HFF-Myc (cell line): ENCODE data around the gene RNF144A.
"Not testable (repeated sequence)": the region's sequence is repeated elsewhere in the genome, so short reads cannot be mapped to it uniquely, and the experiment has no call there.

Experiments used
- DNase-seq: peaks from one replicate; pipeline ENCODE4 v3.0.0-alpha.2; 2011; ENCODE audit warnings: low read depth; ENCODE audit errors: extremely low read depth
- H3K4me3 ChIP-seq: replicated peaks from 2 replicates; pipeline ENCODE4 v1.5.1; 2011; ENCODE audit warnings: low read depth, mild to moderate bottlenecking, control low read depth, low read length
- TF ChIP-seq, protein P1 (sequence below): IDR thresholded peaks from 2 replicates; pipeline ENCODE4 v1.5.1; 2012; ENCODE audit warnings: mild to moderate bottlenecking, low read depth, low read length, control low read depth; ENCODE audit errors: missing control alignments

RNF144A gene

DNA sequence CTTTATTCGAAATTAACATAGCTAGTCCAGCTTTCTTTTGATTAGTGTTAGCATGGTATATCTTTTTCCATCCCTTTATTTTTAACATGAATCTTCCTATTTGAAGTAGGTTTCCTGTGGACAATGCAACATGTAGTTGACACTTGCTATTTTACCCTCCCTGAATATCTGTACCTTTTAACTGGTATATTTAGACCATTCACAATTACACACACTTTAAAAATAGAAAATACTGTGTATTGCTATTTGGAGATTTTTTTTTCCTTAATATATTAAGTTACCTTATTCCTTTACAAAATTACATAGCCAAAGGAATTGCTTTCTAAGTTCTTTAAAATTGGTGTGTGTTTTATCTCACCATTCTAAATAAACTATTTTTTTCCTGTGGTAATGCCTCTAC is 15.0 kb downstream of the RNF144A start:
- TF ChIP-seq, protein P1, sequence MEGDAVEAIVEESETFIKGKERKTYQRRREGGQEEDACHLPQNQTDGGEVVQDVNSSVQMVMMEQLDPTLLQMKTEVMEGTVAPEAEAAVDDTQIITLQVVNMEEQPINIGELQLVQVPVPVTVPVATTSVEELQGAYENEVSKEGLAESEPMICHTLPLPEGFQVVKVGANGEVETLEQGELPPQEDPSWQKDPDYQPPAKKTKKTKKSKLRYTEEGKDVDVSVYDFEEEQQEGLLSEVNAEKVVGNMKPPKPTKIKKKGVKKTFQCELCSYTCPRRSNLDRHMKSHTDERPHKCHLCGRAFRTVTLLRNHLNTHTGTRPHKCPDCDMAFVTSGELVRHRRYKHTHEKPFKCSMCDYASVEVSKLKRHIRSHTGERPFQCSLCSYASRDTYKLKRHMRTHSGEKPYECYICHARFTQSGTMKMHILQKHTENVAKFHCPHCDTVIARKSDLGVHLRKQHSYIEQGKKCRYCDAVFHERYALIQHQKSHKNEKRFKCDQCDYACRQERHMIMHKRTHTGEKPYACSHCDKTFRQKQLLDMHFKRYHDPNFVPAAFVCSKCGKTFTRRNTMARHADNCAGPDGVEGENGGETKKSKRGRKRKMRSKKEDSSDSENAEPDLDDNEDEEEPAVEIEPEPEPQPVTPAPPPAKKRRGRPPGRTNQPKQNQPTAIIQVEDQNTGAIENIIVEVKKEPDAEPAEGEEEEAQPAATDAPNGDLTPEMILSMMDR, result no peak
- H3K4me3 ChIP-seq, result no peak overlapping the region
- no peak for DNase-seq

DNA sequence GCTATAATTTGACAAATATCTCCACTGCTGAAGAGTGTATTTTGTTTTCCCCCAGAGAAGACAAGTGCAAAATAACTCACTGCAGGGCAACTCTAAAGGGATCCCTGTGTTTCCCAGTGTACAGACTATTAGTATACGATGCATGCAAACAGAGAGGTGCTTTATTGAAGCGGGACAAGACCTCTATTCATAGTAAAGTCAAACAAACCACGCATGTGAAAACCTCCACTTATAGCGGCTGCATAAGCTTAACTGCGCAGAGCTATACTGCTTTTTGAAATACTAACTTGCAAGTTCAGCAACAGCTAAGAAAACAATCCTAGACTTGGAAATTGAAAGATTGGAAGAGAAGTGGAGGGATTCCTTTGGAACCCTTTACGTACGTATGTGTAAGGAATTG is 15.6 kb downstream of the RNF144A start:
- TF ChIP-seq, protein P1, result no peak
- no peak overlapping the region for H3K4me3 ChIP-seq
- no peak for DNase-seq

DNA sequence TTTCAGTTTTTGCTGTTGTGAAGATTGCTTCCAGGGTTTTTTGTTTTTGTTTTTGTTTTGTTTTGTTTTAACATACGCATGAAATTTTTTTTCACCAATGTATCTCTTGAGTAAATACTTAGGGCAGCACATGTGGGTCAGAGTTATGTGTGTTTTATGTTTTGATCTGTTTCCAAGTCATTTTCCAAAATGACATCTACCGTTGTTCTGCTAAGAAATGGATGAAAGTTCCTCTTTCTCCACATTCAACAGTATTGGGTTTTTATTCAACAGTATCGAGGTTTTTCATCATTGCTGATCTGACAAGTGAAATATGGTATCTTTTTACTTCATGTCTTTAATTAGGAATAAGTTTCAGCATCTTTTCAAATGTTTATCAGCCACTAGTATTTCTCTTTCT is 16.7 kb downstream of the RNF144A start:
- TF ChIP-seq, protein P1, result no peak
- no peak overlapping the region for H3K4me3 ChIP-seq
- DNase-seq, result no peak

DNA sequence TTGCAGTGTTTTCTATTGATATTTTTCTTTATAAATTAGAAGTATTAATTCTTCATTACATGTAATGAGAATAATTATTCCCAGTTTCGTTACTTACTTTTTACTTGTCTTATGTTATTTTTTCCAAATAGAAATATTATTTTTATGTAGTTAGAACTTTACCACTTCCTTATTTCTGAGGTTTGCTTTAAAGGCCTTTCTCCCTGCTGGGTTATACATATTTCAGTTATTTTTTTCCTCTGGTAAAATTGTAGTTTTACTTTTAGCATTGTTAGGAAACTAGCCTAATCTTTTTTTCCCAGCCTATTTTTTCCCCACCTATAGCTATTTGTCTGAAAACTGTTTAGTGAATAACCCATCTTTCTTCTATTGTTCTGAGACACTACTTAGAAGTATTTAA is 17.1 kb downstream of the RNF144A start:
- TF ChIP-seq, protein P1, result no peak
- no peak for DNase-seq
- no peak overlapping the region for H3K4me3 ChIP-seq

DNA sequence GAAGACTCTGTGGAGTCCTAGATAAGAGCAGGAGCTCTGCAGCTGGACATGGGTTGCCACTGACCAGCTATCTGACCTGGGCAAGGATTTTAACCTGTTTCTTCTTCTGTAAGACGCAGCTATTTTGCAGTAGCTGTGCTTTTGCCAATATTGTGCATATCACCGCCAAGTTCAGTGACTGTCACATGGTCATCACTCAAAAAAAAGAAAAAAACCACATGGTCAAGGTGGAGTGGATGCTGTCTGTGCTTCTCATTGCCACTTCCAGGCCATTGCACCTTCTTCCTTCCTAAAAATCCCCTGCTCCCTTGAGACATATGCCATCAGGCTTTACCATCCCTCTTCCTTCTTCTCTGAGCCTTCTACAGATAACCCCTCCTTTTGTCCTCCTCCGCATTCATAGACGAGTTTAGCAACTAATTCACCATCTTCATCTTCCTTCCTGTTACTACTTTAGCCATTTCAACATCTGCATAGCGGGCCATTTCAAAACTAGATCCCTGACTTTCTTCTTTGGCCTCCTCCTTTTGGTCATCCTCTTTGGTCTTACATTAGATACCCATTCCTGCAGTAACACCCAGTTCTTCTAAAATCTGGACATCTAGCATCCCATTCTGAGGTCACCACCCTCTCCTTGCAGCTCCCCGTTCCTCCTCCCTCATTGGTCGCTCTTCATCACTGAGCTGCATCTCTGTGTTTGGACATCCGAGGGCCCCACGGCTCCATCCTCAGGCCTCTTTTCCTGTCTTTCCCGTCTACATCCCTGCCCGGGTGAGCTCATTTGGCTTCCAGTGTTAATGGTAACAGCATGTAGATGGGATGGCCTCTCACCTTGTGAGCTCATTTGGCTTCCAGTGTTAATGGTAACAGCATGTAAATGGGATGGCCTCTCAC is 17.8 kb downstream of the RNF144A start:
- TF ChIP-seq, protein P1, result no peak
- no peak overlapping the region for H3K4me3 ChIP-seq
- DNase-seq, result no peak

DNA sequence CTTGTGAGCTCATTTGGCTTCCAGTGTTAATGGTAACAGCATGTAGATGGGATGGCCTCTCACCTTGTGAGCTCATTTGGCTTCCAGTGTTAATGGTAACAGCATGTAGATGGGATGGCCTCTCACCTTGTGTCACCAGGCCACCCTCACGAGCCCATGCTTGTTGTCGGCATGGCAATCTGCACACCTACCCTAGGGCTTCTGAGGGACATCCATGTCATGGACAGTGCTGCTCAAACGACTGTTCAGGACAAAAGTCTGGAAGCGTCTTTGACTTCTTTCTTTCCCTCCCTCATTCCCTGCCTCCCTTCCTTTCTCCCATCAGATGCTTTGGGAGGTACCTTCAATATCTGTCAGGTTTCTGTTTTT is 18.4 kb downstream of the RNF144A start:
- H3K4me3 ChIP-seq, DNase-seq: not testable (repeated sequence)

DNA sequence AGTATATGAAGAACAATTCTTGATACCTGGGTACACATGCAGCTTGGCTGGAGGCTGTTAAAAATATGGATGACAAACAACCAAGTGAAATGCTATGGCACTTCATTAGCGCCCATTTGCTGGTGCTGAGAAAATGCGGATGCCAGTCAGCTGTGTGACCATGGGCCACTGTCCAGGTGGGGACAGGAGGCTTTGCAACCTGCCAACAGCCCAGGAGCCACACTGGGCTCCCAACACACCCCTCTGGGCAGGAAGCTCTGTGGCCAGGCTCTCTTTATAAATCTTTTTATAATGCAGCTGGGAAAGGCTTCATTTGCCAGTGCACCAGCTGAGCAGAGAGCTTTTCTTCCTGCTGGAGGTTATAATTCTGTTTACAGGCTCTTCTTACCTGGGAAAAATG is 19.9 kb downstream of the RNF144A start:
- TF ChIP-seq, protein P1, result no peak
- no peak for DNase-seq

More for the DNA sequence above, 19.9 kb downstream of the RNF144A start:
- H3K4me3 ChIP-seq, result no peak overlapping the region
